Measurements from ENCODE around the gene APOA4. TPM values are rescaled to one million over a fixed set of nuclear protein-coding genes. Genes with fewer than 3 reads are reported as not detected.

Gene APOA4
- total and polyA plus RNA-seq, 2 of the 13 experiments (the other 11 are each of a cell fraction or from before 2014, with no cell fraction given) = 3.8 to 7.2 TPM

- TF ChIP-seq FUBP1 (CRISPR knock-in tag; IDR thresholded peaks at IDR 0.05; ENCODE audit: borderline replicate concordance) (no peak; the same call in 1 of the 2 replicates), ZNF33A (CRISPR knock-in tag; IDR thresholded peaks at IDR 0.05; ENCODE audit: borderline replicate concordance) (peak; percentile 29; the same call in 1 of the 2 replicates), DRAP1 (CRISPR knock-in tag; IDR thresholded peaks at IDR 0.05) (peak; percentile 52; the same call in 1 of the 2 replicates), ZNF260 (CRISPR knock-in tag; IDR thresholded peaks at IDR 0.05; ENCODE audit: borderline replicate concordance, low read depth) (no peak), MEIS1 (CRISPR knock-in tag; IDR thresholded peaks at IDR 0.05; ENCODE audit: borderline replicate concordance) (no peak), MAFG (CRISPR knock-in tag; IDR thresholded peaks at IDR 0.05) (no peak), MTF1 (CRISPR knock-in tag; IDR thresholded peaks at IDR 0.05) (no peak), ZNF652 (CRISPR knock-in tag; IDR thresholded peaks at IDR 0.05; ENCODE audit: borderline replicate concordance, low read depth) (0 out of 2 replicates have a peak, but pooled peaks have one; percentile 13), TOE1 (CRISPR knock-in tag; IDR thresholded peaks at IDR 0.05) (peak; percentile 84), ZNF747 (CRISPR knock-in tag; IDR thresholded peaks at IDR 0.05; ENCODE audit: borderline replicate concordance) (no peak), ZNF766 (CRISPR knock-in tag; IDR thresholded peaks at IDR 0.05; ENCODE audit: borderline replicate concordance) (peak; percentile 52; the same call in 1 of the 2 replicates), HNRNPH1 (optimal IDR thresholded peaks at IDR 0.05; ENCODE audit: low read depth, low read length) (no peak), GTF2F1 (IDR thresholded peaks at IDR 0.05; ENCODE audit: low read length) (no peak), AFF4 (CRISPR knock-in tag; IDR thresholded peaks at IDR 0.05) (0 out of 2 replicates have a peak, but pooled peaks have one; percentile 28), FOXC1 (CRISPR knock-in tag; IDR thresholded peaks at IDR 0.05; ENCODE audit: borderline replicate concordance) (peak; percentile 47; the same call in 1 of the 2 replicates), U2AF2 (IDR thresholded peaks at IDR 0.05; ENCODE audit: low read depth, low read length) (no peak), TFDP2 (CRISPR knock-in tag; IDR thresholded peaks at IDR 0.05) (peak; percentile 88), HOXA7 (CRISPR knock-in tag; IDR thresholded peaks at IDR 0.05) (0 out of 2 replicates have a peak, but pooled peaks have one; percentile 33), ZFP36L2 (CRISPR knock-in tag; IDR thresholded peaks at IDR 0.05) (no peak), ZNF83 (CRISPR knock-in tag; IDR thresholded peaks at IDR 0.05; ENCODE audit: borderline replicate concordance) (no peak), EZH2 (conservative IDR thresholded peaks at IDR 0.05; ENCODE audit: low read depth, low read length) (no peak), ZNF180 (CRISPR knock-in tag; IDR thresholded peaks at IDR 0.05; ENCODE audit: borderline replicate concordance, low read depth) (no peak), HMGA1 (CRISPR knock-in tag; conservative IDR thresholded peaks at IDR 0.05) (no peak)
These were observed 10.9 kb upstream of the APOA4 start (continued) for GRCh38 chr11:116833816-116834534.

Measured in HepG2 (cell line).